ENCODE measurements around the gene MAP3K5. TPM values are rescaled to one million over a fixed set of nuclear protein-coding genes. Genes with fewer than 3 reads are reported as not detected.

Gene MAP3K5
- total RNA-seq, 2 experiments from 2014 or later: 18.3 to 19.8 TPM

GRCh38 chr6:136775081-136775480 is 17.2 kb downstream of the MAP3K5 start:
- H3K27ac Mint-ChIP-seq: no peak overlapping the region
- H3K4me3 Mint-ChIP-seq: no peak overlapping the region
- H3K36me3 Mint-ChIP-seq: peaks cover 22% of the 10 kb centered on the region
- no peaks in the 10 kb centered on the region for H3K9me3 Mint-ChIP-seq
- H3K27me3 Mint-ChIP-seq: no peaks in the 10 kb centered on the region
- DNase-seq (no peak), ATAC-seq (ENCODE audit: low read depth) (no peak)
- H3K4me1 Mint-ChIP-seq: peaks cover 13% of the 10 kb centered on the region
- POLR2A ChIA-PET: no interaction called here

GRCh38 chr6:136774228-136775041 is 17.8 kb downstream of the MAP3K5 start:
- Mint-ChIP-seq H3K4me1 (peaks cover 13% of the 10 kb centered on the region), H3K4me3 (no peak overlapping the region), H3K9me3 (no peaks in the 10 kb centered on the region), H3K27me3 (no peaks in the 10 kb centered on the region), H3K27ac (no peak overlapping the region), H3K36me3 (peaks cover 22% of the 10 kb centered on the region)
- POLR2A ChIA-PET: no interaction called here
- no peak for DNase-seq
- ATAC-seq (ENCODE audit: low read depth): no peak

GRCh38 chr6:136773473-136773796 is 18.8 kb downstream of the MAP3K5 start:
- Mint-ChIP-seq H3K4me1 (peaks cover 17% of the 10 kb centered on the region), H3K27me3 (no peaks in the 10 kb centered on the region), H3K4me3 (no peak overlapping the region), H3K27ac (no peak overlapping the region), H3K36me3 (peaks cover 28% of the 10 kb centered on the region), H3K9me3 (peaks cover 3% of the 10 kb centered on the region)
- no peak for DNase-seq
- POLR2A ChIA-PET: interaction anchor here (0.8 kb wide), 1 partner anchor 13 kb away, joined by 3 read pairs; no protein-coding TSS in a partner anchor
- ATAC-seq (ENCODE audit: low read depth): no peak

DNA sequence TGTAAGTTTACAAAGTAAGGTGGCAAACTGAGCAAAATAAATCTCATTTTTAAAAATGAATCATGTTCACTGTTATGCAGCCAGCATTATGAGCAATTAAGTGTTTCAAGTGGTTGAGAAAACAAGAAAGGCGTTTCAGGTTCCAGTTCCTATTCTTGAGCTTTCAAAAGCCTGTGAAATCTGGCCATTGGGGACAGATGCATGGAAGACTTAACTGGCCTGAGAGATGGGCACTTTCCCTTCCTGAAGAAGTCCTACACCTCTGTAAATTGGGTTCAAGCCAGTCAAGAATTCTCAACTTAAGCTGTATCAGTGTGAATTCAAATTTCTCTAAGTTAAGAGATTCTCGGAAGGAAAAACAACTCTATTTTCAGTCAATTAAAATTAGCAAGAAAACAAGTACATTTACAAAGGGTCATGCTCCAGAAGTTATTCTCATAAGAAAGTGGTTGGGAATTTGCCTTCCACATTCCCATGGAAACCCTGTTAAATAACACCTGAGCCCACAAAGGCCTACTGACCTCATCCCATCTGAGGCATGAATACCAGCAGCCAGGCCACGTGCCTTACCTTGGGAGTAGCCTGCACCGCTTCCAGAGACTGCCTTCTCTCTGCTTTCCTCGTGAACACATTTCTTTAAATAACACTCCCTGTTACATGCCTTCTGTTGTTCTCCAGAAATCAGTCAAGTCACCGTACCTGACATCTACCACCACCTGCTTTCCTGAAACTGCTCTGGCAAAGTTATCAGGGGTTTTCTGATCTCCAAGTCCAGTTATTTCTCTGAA is 19.4 kb downstream of the MAP3K5 start:
- Mint-ChIP-seq H3K36me3 (peaks cover 28% of the 10 kb centered on the region), H3K27me3 (no peaks in the 10 kb centered on the region), H3K4me1 (peaks cover 21% of the 10 kb centered on the region), H3K4me3 (no peak overlapping the region), H3K9me3 (peaks cover 3% of the 10 kb centered on the region), H3K27ac (no peak overlapping the region)
- ATAC-seq (ENCODE audit: low read depth) (no peak), DNase-seq (no peak)
- POLR2A ChIA-PET: interaction anchor here (0.8 kb wide), 1 partner anchor 13 kb away, joined by 3 read pairs; no protein-coding TSS in a partner anchor

GRCh38 chr6:136771306-136771705 is 21.0 kb downstream of the MAP3K5 start:
- no peaks in the 10 kb centered on the region for H3K27me3 Mint-ChIP-seq
- peaks cover 3% of the 10 kb centered on the region for H3K9me3 Mint-ChIP-seq
- peaks cover 27% of the 10 kb centered on the region for H3K36me3 Mint-ChIP-seq
- ATAC-seq (ENCODE audit: low read depth): no peak
- POLR2A ChIA-PET: no interaction called here
- no peak overlapping the region for H3K4me3 Mint-ChIP-seq
- DNase-seq: no peak
- no peak overlapping the region for H3K27ac Mint-ChIP-seq
- H3K4me1 Mint-ChIP-seq: peaks cover 30% of the 10 kb centered on the region

GRCh38 chr6:136769759-136770158 is 22.5 kb downstream of the MAP3K5 start:
- H3K27ac Mint-ChIP-seq: no peak overlapping the region
- H3K36me3 Mint-ChIP-seq: peaks cover 23% of the 10 kb centered on the region
- POLR2A ChIA-PET: no interaction called here
- H3K4me3 Mint-ChIP-seq: no peak overlapping the region
- peaks cover 35% of the 10 kb centered on the region for H3K4me1 Mint-ChIP-seq
- no peaks in the 10 kb centered on the region for H3K27me3 Mint-ChIP-seq
- ATAC-seq (ENCODE audit: low read depth) (no peak), DNase-seq (no peak)
- H3K9me3 Mint-ChIP-seq: peaks cover 3% of the 10 kb centered on the region

GRCh38 chr6:136769124-136769523 is 23.2 kb downstream of the MAP3K5 start:
- H3K27ac Mint-ChIP-seq: no peak overlapping the region
- ATAC-seq (ENCODE audit: low read depth): no peak
- H3K36me3 Mint-ChIP-seq: peaks cover 20% of the 10 kb centered on the region
- no peak overlapping the region for H3K4me3 Mint-ChIP-seq
- no peaks in the 10 kb centered on the region for H3K27me3 Mint-ChIP-seq
- peaks cover 40% of the 10 kb centered on the region for H3K4me1 Mint-ChIP-seq
- peaks cover 3% of the 10 kb centered on the region for H3K9me3 Mint-ChIP-seq
- POLR2A ChIA-PET: no interaction called here
- no peak for DNase-seq

- Mint-ChIP-seq H3K4me1 (peaks cover 45% of the 10 kb centered on the region), H3K4me3 (peak overlapping the region; percentile 2), H3K36me3 (peaks cover 12% of the 10 kb centered on the region), H3K27ac (no peak overlapping the region), H3K27me3 (no peaks in the 10 kb centered on the region), H3K9me3 (peaks cover 3% of the 10 kb centered on the region)
- DNase-seq (no peak), ATAC-seq (ENCODE audit: low read depth) (no peak)
- POLR2A ChIA-PET: no interaction called here
Measured at GRCh38 chr6:136767570-136768309, 24.5 kb downstream of the MAP3K5 start.

DNA sequence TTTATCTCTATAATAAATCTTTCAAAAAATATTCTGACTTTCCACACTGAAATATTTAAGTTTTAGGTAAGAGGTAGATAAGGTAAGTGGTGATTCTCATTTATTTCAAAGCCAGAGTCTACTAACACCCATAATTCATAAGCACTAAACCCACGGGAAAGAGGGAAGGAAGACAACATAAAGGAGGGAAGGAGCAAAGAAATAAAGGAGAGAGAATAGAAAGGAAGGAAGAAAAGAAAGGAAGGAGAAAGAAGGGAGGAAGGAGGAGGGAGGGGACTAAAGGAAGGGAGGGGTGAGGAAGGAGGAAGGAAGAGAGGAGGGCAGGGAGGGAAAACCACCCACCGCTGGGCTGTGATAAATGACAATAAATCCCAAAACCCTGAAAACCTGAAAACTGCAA is 25.2 kb downstream of the MAP3K5 start:
- Mint-ChIP-seq H3K36me3 (peaks cover 12% of the 10 kb centered on the region), H3K27me3 (no peaks in the 10 kb centered on the region), H3K9me3 (peaks cover 3% of the 10 kb centered on the region), H3K27ac (no peak overlapping the region), H3K4me1 (peaks cover 50% of the 10 kb centered on the region), H3K4me3 (peak overlapping the region; percentile 2)
- DNase-seq (no peak), ATAC-seq (ENCODE audit: low read depth) (no peak)
- POLR2A ChIA-PET: no interaction called here

DNA sequence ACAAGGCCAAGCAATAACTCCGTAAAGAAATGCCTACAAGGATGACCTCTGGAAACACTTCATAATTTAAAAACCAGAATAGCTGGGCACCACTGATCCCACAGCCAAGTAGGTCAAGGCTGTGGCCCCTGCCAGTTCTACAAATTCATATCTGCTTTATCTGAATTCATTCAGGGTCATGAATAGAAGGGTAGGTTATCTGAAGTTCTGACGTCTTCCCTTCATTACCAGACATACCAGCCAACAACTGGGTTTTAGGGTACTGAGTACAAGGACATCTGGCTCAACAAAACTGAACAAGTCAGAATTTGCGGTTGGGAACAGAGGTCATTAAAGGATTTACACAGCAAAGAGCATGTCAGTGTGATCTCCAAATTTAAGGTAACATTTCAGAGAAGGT is 26.0 kb downstream of the MAP3K5 start:
- H3K27me3 Mint-ChIP-seq: no peaks in the 10 kb centered on the region
- H3K27ac Mint-ChIP-seq: no peak overlapping the region
- H3K36me3 Mint-ChIP-seq: peaks cover 12% of the 10 kb centered on the region
- no peak overlapping the region for H3K4me3 Mint-ChIP-seq
- no peak for DNase-seq
- POLR2A ChIA-PET: no interaction called here
- H3K4me1 Mint-ChIP-seq: peaks cover 58% of the 10 kb centered on the region
- peaks cover 3% of the 10 kb centered on the region for H3K9me3 Mint-ChIP-seq
- ATAC-seq (ENCODE audit: low read depth): no peak

DNA sequence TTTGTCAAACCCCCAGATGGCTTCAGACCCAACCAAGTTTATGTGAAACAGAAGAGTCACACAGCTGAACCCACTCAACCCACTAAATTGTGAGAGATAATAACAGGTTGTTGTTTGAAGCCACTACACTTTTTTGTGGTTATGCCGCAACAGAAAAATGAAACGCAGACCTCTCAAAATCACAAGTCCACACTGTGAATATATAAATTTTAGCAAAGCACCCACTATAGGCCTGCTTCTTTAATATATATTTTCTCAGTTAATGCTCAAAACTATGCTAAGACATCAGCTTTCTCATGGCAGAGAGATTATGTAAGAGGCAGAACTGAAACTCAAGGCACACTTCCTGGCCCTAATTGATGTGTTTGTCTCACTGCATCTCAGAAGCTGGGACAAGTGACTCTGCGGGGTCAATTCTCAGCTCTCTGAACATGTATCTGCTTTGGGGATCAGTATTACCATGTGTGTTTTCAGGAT is 27.7 kb downstream of the MAP3K5 start:
- peaks cover 12% of the 10 kb centered on the region for H3K36me3 Mint-ChIP-seq
- ATAC-seq (ENCODE audit: low read depth) (peak; percentile 70), DNase-seq (no peak)
- peaks cover 64% of the 10 kb centered on the region for H3K4me1 Mint-ChIP-seq
- peaks cover 3% of the 10 kb centered on the region for H3K9me3 Mint-ChIP-seq
- POLR2A ChIA-PET: interaction anchor here (0.9 to 2.4 kb wide), 5 partner anchors 9 to 27 kb away, joined by 4 to 32 read pairs (median 8); partner anchors contain the start of gene MAP3K5
- no peaks in the 10 kb centered on the region for H3K27me3 Mint-ChIP-seq
- H3K27ac Mint-ChIP-seq: peak overlapping the region; percentile 85
- H3K4me3 Mint-ChIP-seq: peak overlapping the region; percentile 46

DNA sequence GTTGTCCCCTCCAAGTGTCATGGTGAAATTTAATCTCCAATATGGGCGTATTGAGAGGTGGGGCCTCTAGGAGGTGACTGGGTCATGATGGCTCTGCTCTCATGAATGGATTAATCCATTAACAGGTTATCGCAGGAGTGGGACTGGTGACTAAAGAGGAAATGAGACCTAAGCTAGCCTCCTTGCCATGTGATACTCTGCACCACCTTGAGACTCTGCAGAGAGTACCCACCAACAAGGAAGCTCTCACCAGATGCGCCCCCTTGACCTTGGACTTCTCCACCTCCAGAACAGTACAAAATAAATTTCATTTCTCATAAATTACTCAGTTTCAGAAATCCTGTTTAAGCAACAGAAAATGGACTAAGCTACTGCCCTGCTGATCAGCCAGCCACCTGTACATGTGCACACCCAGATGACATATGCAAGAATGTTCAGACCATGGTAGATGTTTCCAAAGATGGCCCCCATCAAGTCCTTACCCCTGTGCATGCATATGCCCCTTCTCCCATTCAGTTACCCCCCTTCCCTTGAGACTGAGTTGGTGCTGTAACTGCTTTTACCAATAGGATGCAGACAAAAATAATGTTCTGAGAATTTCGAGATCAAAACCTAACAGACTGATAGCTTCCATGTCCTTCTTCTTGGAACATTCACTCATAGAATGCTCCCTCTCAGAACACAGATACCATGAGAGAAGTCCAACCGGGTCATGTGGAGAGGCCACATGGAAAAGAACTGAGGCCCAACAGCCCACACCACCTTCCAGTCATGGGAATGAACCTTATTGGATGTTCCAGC is 28.4 kb downstream of the MAP3K5 start:
- Mint-ChIP-seq H3K27ac (peak overlapping the region; percentile 85), H3K36me3 (peaks cover 9% of the 10 kb centered on the region), H3K9me3 (peaks cover under 1% of the 10 kb centered on the region), H3K4me3 (peak overlapping the region; percentile 46), H3K4me1 (peaks cover 61% of the 10 kb centered on the region), H3K27me3 (no peaks in the 10 kb centered on the region)
- ATAC-seq (ENCODE audit: low read depth) (no peak), DNase-seq (no peak)
- POLR2A ChIA-PET: interaction anchor here (1.3 to 2.4 kb wide), 4 partner anchors 9 to 28 kb away, joined by 4 to 32 read pairs (median 8); partner anchors contain the start of gene MAP3K5
